Measurements from ENCODE around the gene ZIC1.

- TF ChIP-seq, protein P1, sequence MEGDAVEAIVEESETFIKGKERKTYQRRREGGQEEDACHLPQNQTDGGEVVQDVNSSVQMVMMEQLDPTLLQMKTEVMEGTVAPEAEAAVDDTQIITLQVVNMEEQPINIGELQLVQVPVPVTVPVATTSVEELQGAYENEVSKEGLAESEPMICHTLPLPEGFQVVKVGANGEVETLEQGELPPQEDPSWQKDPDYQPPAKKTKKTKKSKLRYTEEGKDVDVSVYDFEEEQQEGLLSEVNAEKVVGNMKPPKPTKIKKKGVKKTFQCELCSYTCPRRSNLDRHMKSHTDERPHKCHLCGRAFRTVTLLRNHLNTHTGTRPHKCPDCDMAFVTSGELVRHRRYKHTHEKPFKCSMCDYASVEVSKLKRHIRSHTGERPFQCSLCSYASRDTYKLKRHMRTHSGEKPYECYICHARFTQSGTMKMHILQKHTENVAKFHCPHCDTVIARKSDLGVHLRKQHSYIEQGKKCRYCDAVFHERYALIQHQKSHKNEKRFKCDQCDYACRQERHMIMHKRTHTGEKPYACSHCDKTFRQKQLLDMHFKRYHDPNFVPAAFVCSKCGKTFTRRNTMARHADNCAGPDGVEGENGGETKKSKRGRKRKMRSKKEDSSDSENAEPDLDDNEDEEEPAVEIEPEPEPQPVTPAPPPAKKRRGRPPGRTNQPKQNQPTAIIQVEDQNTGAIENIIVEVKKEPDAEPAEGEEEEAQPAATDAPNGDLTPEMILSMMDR (tag by site-specific recombination; IDR thresholded peaks at IDR 0.05): no peak
- TF ChIP-seq, protein P2, sequence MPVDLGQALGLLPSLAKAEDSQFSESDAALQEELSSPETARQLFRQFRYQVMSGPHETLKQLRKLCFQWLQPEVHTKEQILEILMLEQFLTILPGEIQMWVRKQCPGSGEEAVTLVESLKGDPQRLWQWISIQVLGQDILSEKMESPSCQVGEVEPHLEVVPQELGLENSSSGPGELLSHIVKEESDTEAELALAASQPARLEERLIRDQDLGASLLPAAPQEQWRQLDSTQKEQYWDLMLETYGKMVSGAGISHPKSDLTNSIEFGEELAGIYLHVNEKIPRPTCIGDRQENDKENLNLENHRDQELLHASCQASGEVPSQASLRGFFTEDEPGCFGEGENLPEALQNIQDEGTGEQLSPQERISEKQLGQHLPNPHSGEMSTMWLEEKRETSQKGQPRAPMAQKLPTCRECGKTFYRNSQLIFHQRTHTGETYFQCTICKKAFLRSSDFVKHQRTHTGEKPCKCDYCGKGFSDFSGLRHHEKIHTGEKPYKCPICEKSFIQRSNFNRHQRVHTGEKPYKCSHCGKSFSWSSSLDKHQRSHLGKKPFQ (tag by site-specific recombination; IDR thresholded peaks at IDR 0.05): no peak
- no peak for TF ChIP-seq ZNF146 (tag by site-specific recombination; IDR thresholded peaks at IDR 0.05)
- no peak for TF ChIP-seq SETDB1 (IDR thresholded peaks at IDR 0.05; ENCODE audit: insufficient read length, low read length)
- TF ChIP-seq ZNF274 (IDR thresholded peaks at IDR 0.05; ENCODE audit: low read length): no peak
- TF ChIP-seq ZNF274 (tag by site-specific recombination; IDR thresholded peaks at IDR 0.05; ENCODE audit: borderline replicate concordance): no peak
- no peak for TF ChIP-seq ZBTB26 (tag by site-specific recombination; optimal IDR thresholded peaks at IDR 0.05)
- no peak for TF ChIP-seq ZNF623 (tag by site-specific recombination; IDR thresholded peaks at IDR 0.05)
- no peak for TF ChIP-seq ZNF768 (tag by site-specific recombination; IDR thresholded peaks at IDR 0.05)
- TF ChIP-seq, protein P3, sequence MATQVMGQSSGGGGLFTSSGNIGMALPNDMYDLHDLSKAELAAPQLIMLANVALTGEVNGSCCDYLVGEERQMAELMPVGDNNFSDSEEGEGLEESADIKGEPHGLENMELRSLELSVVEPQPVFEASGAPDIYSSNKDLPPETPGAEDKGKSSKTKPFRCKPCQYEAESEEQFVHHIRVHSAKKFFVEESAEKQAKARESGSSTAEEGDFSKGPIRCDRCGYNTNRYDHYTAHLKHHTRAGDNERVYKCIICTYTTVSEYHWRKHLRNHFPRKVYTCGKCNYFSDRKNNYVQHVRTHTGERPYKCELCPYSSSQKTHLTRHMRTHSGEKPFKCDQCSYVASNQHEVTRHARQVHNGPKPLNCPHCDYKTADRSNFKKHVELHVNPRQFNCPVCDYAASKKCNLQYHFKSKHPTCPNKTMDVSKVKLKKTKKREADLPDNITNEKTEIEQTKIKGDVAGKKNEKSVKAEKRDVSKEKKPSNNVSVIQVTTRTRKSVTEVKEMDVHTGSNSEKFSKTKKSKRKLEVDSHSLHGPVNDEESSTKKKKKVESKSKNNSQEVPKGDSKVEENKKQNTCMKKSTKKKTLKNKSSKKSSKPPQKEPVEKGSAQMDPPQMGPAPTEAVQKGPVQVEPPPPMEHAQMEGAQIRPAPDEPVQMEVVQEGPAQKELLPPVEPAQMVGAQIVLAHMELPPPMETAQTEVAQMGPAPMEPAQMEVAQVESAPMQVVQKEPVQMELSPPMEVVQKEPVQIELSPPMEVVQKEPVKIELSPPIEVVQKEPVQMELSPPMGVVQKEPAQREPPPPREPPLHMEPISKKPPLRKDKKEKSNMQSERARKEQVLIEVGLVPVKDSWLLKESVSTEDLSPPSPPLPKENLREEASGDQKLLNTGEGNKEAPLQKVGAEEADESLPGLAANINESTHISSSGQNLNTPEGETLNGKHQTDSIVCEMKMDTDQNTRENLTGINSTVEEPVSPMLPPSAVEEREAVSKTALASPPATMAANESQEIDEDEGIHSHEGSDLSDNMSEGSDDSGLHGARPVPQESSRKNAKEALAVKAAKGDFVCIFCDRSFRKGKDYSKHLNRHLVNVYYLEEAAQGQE (tag by site-specific recombination; IDR thresholded peaks at IDR 0.05): no peak
Observed at GRCh38 chr3:147380387-147380951, 28.7 kb upstream of the ZIC1 start.

Data from HEK293 (cell line).